ENCODE data around the gene BRCC3. TPM values are rescaled to one million over a fixed set of nuclear protein-coding genes. Genes with fewer than 3 reads are reported as not detected.
A peak's percentile ranks its signal among the peaks of the same experiment; 100 is the strongest.

The BRCC3 gene
- total RNA-seq, 1 donor: 8.1 TPM

DNA sequence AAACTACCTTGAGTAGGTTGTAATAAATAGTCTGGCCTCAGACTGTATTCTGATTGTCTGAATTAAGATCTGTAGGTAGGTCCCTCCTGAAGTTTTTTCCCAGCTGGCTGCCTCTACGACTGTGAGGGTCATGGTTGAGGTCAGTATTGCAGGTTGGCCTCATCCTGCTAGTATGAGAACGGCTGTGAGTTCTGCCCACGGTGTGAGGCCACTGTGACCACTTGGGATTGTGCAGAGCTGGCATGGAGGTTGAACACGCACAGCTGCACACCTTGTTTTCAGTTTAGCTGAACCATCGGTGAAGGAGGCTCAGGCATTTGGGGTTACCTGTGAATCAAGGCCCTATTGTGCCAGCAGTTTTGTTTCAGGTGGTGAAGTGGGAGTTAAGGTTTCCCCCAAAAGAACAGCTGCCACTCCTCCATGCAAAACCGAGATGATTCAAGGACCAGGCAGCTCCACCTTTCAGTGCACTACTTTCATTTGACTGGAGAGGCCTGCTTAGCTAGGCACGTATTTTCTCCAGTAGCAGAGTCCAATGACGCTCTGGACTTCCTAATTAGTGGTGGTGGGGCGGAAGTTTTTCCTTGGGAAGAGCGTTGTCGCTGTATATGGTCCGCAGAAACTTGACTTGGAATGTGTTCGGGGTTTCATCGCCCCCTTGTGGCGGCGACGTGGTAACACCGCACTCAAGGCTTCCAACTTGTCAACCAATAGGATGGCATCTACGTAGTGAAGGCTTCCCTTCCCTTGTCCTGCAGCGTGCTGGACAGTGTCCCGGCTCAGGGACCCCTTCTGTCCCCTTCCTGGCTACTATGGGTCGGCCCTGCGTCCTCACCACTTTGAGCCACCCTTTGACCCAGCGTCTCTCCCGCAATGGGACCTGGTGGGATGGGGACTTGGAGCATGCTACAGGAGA, 14.2 kb upstream of the BRCC3 start:
- peak; percentile 35 to 55 (median 54) for DNase-seq (ENCODE audit: low read depth in 2 of 3, low spot score in 2 of 3)

DNA sequence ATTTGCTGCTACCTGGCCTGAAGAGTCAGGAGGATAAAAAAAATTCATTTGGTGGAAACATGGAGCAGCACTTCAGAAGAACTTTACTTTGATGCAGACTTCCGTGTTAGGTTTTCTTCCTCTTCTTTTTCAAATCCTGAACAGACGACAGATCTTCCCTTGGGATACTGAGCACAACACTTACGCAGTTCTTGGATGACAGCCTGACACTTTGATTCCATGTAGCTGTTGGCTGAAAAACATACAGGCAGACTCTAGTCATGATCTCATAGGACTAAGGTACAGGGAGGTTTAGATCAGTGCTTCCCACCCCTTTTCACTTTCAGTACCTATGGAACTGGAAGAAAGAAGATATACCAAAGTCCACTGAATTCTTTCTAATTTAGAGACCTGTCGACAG, 9.5 kb upstream of the BRCC3 start:
- no peak for DNase-seq (ENCODE audit: low read depth in 2 of 3, low spot score in 2 of 3)

- DNase-seq (ENCODE audit: low read depth in 2 of 3, low spot score in 2 of 3): no peak
Observed at GRCh38 chrX:155065035-155065734, 6.1 kb upstream of the BRCC3 start.

- no peak for DNase-seq (ENCODE audit: low read depth in 2 of 3, low spot score in 2 of 3)
Observed at GRCh38 chrX:155068165-155068564, 3.1 kb upstream of the BRCC3 start.

GRCh38 chrX:155069414-155069813, 1.9 kb upstream of the BRCC3 start:
- DNase-seq (ENCODE audit: low read depth in 2 of 3, low spot score in 2 of 3): no peak

DNA sequence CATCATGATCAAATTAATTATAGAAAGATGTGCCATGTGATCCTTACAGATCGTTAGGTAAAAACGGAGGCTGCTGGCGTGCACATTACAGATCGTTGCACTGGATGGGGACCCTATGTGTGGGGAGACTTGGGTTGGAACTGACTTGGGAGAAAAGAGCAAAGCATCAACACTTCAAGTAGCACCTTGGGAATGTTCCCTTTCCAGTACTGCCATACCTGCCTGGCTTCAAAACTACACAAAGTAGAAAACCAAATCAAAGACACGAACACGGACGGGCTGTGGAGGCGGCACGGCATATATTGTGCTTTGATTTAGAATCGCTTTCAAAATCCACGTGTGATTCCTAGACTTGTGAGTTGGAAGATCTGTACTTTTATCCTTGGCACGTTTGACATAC, 1.3 kb upstream of the BRCC3 start:
- peak in 1 of 3 donors; percentile 2 for DNase-seq (ENCODE audit: low read depth in 2 of 3, low spot score in 2 of 3)

GRCh38 chrX:155070663-155070974, 689 bp upstream of the BRCC3 start:
- DNase-seq (ENCODE audit: low read depth in 2 of 3, low spot score in 2 of 3): peak in 1 of 3 donors; percentile 18

- DNase-seq (ENCODE audit: low read depth in 2 of 3, low spot score in 2 of 3): peak in 1 of 3 donors; percentile 34
Observed at GRCh38 chrX:155071694-155072280, 479 bp downstream of the BRCC3 start.

GRCh38 chrX:155086202-155086840, 15.0 kb downstream of the BRCC3 start:
- DNase-seq (ENCODE audit: low read depth in 2 of 3, low spot score in 2 of 3): peak in 2 of 3 donors; percentile 29 to 58

- DNase-seq (ENCODE audit: low read depth in 2 of 3, low spot score in 2 of 3): no peak
Observed at GRCh38 chrX:155086961-155087735, 15.8 kb downstream of the BRCC3 start.

DNA sequence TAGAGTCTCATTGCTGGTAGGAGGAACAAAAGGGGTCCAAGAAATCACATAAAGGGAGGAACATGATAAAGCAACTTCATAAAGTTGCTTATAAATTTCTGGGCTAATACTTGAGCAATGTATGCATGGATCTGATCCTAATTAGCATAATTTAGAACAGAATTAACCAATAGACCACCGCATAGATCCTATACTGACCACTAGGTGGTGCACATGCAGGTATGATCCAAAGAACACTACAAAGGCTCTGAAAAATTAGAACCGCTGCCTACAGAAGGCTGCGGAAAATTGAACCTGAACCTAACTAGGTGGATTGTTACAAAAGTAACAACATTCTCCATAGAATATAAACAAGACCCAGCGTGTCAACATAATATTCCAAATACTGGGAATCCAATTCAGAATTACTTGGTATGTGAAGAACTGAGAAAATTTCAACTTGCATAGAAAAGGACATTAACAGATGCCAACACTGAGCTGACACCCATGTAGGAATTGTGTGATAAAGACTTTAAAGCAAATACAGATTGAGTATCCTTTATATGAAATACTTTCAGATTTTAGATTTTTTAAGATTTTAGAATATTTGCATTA, 23.3 kb downstream of the BRCC3 start:
- peak in 2 of 3 donors; percentile 34 to 52 for DNase-seq (ENCODE audit: low read depth in 2 of 3, low spot score in 2 of 3)

DNA sequence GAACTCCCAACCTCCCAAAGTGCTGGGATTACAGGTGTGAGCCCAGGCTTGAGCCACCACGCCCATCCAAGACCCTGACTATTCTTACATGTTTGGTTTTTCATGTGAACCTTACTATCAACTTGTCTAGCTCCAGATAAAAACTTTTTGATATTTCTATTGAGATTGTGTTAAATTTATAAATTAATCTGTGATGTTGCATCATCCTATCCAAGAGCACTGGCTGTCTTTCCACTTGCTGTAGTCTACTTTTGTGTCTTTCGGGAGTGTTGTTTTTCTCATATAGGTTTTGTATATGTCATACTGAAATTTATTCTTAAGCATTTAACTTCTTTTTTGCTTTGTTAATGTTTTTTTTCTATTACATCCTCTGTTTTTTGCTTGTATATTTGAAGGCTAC, 34.6 kb downstream of the BRCC3 start:
- no peak for DNase-seq (ENCODE audit: low read depth in 2 of 3, low spot score in 2 of 3)

- no peak for DNase-seq (ENCODE audit: low read depth in 2 of 3, low spot score in 2 of 3)
Observed at GRCh38 chrX:155108427-155108826, 37.1 kb downstream of the BRCC3 start.

DNA sequence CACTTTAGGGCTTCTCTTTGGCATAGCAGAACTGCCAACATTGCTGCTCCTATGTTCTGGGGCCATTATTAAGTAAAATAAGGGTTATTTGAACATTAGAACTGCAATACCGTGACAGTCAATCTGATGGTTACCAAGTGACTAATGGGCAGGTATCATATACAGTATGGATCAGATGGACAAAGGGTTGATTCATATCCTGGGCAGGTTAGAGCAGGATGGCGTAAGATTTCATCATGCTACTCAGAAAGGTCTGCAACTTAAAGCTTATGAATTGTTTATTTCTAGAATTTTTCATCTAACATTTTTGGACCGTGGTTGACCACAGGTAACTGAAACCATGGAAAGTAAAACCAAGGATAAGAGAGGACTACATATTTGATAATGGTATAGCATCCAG, 40.9 kb downstream of the BRCC3 start:
- no peak for DNase-seq (ENCODE audit: low read depth in 2 of 3, low spot score in 2 of 3)

- DNase-seq (ENCODE audit: low read depth in 2 of 3, low spot score in 2 of 3): no peak
Observed at GRCh38 chrX:155113097-155113496, 41.8 kb downstream of the BRCC3 start.

DNA sequence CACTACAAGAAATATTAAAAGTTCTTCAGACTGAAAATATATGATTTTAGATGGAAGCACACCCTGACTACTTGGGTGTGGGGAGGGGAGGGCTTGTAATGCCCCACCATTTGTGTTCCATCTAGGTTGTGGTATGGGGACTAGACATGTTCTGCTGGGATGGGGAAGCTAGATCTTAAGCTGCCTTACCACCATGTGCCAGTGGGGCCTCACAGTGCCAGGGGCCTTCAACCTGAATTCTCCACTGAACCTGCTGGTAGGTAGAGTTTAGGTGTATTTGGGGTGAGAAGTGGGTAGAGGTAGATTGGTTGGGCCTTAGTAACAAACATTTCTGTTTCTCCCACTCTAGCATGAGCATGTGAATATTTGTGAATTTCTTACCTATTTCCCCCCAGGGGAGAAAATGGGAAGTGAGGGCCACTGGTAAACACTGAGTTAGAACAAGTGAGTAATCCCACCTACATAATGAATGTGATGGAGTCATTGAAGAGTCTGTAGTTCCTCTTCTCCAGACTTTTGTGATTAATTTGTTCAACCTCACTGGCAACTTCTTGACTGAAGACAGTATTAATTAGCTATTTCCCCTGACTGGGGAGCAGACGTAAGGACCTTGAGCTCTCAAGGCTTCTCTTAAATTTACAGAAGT, 44.0 kb downstream of the BRCC3 start:
- DNase-seq (ENCODE audit: low read depth in 2 of 3, low spot score in 2 of 3): no peak

DNA sequence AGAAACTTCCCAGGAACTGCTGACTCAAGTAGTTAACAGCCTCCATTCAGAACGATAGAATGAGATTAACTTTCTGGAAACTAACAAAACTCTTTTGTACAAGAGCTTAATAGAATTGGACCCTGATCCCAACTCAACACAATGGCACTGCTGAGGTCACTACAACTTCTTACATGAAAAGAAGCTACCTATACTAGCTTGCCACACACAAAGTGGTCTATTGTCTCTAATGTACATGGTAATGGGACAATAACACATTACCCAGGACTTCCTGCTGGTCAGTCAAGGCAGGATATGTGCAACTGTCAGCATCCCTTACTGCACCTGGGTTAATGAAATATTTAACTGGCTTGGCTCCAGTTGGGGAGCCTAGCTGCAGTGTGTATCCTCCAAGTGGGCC, 56.2 kb downstream of the BRCC3 start:
- no peak for DNase-seq (ENCODE audit: low read depth in 2 of 3, low spot score in 2 of 3)

DNA sequence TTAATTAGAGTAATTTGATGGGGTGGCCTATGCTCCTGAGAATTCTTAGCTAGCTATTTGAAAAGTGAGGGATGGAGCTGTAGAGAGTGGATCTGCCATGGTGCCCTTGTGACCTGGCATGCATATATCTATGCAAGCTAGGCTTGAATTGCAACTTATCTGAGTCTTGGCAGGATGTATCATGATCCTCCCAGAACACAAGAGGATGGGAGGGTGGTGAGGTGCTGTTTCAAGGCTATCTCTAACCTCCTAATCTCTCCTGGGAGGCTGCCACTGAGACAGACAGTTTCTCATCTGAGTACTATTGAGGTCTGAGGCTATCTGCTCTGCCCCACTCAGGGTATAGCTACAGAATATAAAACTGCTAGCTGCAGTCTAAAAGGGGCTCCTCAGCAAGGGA, 56.6 kb downstream of the BRCC3 start:
- DNase-seq (ENCODE audit: low read depth in 2 of 3, low spot score in 2 of 3): no peak

DNA sequence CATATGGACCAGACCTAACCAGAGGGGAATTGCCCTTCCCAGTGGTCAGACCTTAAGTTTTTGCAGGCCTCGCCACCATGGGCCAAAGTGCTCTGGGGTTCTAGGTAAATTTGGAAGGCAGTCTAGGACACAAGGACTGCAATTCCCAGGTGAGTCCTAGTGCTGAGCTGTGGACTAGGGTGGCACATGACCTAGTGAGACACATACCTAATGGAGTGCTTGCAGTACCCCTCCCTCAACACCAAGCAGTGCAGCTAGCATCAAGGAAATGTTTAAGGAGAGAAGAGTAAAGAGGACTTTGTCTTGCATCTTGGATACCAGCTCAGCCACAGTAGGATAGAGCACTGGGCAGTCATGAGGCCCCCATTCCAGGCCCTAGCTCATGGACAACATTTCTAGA, 60.8 kb downstream of the BRCC3 start:
- no peak for DNase-seq (ENCODE audit: low read depth in 2 of 3, low spot score in 2 of 3)

- DNase-seq (ENCODE audit: low read depth in 2 of 3, low spot score in 2 of 3): no peak
Observed at GRCh38 chrX:155134255-155134654, 62.9 kb downstream of the BRCC3 start.
